Endothelial cell of hepatic sinusoid (primary cell): ENCODE results near the gene KIRREL3.

Source experiments
- in situ Hi-C: cut with HindIII; loops from 2 replicates; pipeline ENCODE4 v1.10.0; 2017; ENCODE audit warnings: low sequenced_read_pairs

KIRREL3 gene

GRCh38 chr11:127000291-127000968 lies at the start of gene KIRREL3:
TSS of gene KIRREL3 (minus strand) at chr11:127000770.
- in situ Hi-C loops, result no loop called here

- in situ Hi-C loops, result no loop called here
Observed at GRCh38 chr11:127050186-127050585, 49.6 kb upstream of the KIRREL3 start.

- in situ Hi-C loops, result no loop called here
Observed at GRCh38 chr11:127049486-127049885, 48.9 kb upstream of the KIRREL3 start.

GRCh38 chr11:127044535-127044934 lies 44.0 kb upstream of the KIRREL3 start:
- in situ Hi-C loops, result no loop called here

GRCh38 chr11:127042445-127042844 lies 41.9 kb upstream of the KIRREL3 start:
- in situ Hi-C loops, result no loop called here

GRCh38 chr11:127039591-127039990 lies 39.0 kb upstream of the KIRREL3 start:
- in situ Hi-C loops, result no loop called here

GRCh38 chr11:127037596-127037995 lies 37.0 kb upstream of the KIRREL3 start:
- in situ Hi-C loops, result no loop called here

- in situ Hi-C loops, result no loop called here
Observed at GRCh38 chr11:127037001-127037400, 36.4 kb upstream of the KIRREL3 start.

- in situ Hi-C loops, result no loop called here
Observed at GRCh38 chr11:127035824-127036223, 35.3 kb upstream of the KIRREL3 start.

- in situ Hi-C loops, result no loop called here
Observed at GRCh38 chr11:127034973-127035372, 34.4 kb upstream of the KIRREL3 start.

- in situ Hi-C loops, result no loop called here
Observed at GRCh38 chr11:127028648-127029047, 28.1 kb upstream of the KIRREL3 start.

GRCh38 chr11:127027789-127028188 lies 27.2 kb upstream of the KIRREL3 start:
- in situ Hi-C loops, result no loop called here

GRCh38 chr11:127027000-127027399 lies 26.4 kb upstream of the KIRREL3 start:
- in situ Hi-C loops, result no loop called here

- in situ Hi-C loops, result no loop called here
Observed at GRCh38 chr11:127023991-127024390, 23.4 kb upstream of the KIRREL3 start.

- in situ Hi-C loops, result no loop called here
Observed at GRCh38 chr11:127018683-127019279, 18.2 kb upstream of the KIRREL3 start.

GRCh38 chr11:127017482-127017881 lies 16.9 kb upstream of the KIRREL3 start:
- in situ Hi-C loops, result no loop called here

GRCh38 chr11:127013550-127013949 lies 13.0 kb upstream of the KIRREL3 start:
- in situ Hi-C loops, result no loop called here

- in situ Hi-C loops, result no loop called here
Observed at GRCh38 chr11:127006311-127006710, 5.7 kb upstream of the KIRREL3 start.

GRCh38 chr11:127003260-127003981 lies 2.9 kb upstream of the KIRREL3 start:
- in situ Hi-C loops, result no loop called here

GRCh38 chr11:127002669-127003259 lies 2.2 kb upstream of the KIRREL3 start:
- in situ Hi-C loops, result no loop called here

GRCh38 chr11:127000981-127001380 lies 411 bp upstream of the KIRREL3 start:
- in situ Hi-C loops, result no loop called here

- in situ Hi-C loops, result loop anchor here (10.0 kb wide), 1 partner anchor 555 kb away; no protein-coding TSS in a partner anchor
Observed at GRCh38 chr11:126999366-126999765, 1.2 kb downstream of the KIRREL3 start.
